IMR-90 (cell line): ENCODE results near the gene TSN. TPM values are rescaled to one million over a fixed set of nuclear protein-coding genes. Genes with fewer than 3 reads are reported as not detected.

Source experiments
- ATAC-seq: fragments of 200-7000 bp; cut with Tn5 transposase; 2 replicates; pipeline ENCODE4 v1.9.1; 2020; ENCODE audit warnings: low read depth, mild to moderate bottlenecking, moderate library complexity
- Bru-seq: library from RNA; stranded (reverse); fragments of 400-500 nt; gene quantifications from one replicate; lab custom pipeline; 2021; lab: Mats Ljungman, UMichigan
- BruChase-seq, 2 experiments: library from RNA; stranded (reverse); fragments of 400-500 nt; gene quantifications; one replicate each; lab custom pipeline; 2021; lab: Mats Ljungman, UMichigan
- BruUV-seq: library from RNA; stranded (reverse); fragments of 400-500 nt; replicated peaks from 2 replicates; lab custom pipeline; 2021; lab: Mats Ljungman, UMichigan
- CTCF ChIA-PET: fragments of 300-600 bp; formaldehyde crosslinking; extraction: SDS; loops from one replicate; lab custom pipeline; 2021; ENCODE audit warnings: antibody characterized with exemption; lab: Yijun Ruan, JAX
- POLR2A ChIA-PET: fragments of 300-600 bp; sonication (Branson Sonifier 250); formaldehyde crosslinking; loops from one replicate; lab custom pipeline; 2022; ENCODE audit warnings: antibody characterized with exemption; ENCODE audit not compliant: unreplicated experiment; lab: Charles Lee
- DNase-seq: peaks from one replicate; pipeline ENCODE4 v3.0.0; 2013
- H2AFZ ChIP-seq: replicated peaks from 2 replicates; pipeline ENCODE3; 2013; ENCODE audit warnings: low read length, mild to moderate bottlenecking; ENCODE audit not compliant: poor library complexity
- H2AK5ac ChIP-seq: 2 replicates; pipeline ENCODE4 v1.6.1; 2013; ENCODE audit warnings: low read depth, low read length, inconsistent platforms
- H2AK9ac ChIP-seq: replicated peaks from 2 replicates; pipeline ENCODE3; 2013; ENCODE audit warnings: mild to moderate bottlenecking, low read depth, low read length, moderate library complexity; ENCODE audit not compliant: poor library complexity
- H2BK120ac ChIP-seq: 2 replicates; pipeline ENCODE4 v1.6.1; 2013; ENCODE audit warnings: low read depth, low read length, inconsistent platforms
- H2BK15ac ChIP-seq: 3 replicates; pipeline ENCODE4 v1.6.1; 2013; ENCODE audit warnings: low read depth, low read length, inconsistent platforms
- H2BK20ac ChIP-seq: 2 replicates; pipeline ENCODE4 v1.6.1; 2013; ENCODE audit warnings: low read depth, mild to moderate bottlenecking, inconsistent platforms, low read length, moderate library complexity
- H2BK5ac ChIP-seq: 2 replicates; pipeline ENCODE4 v1.6.1; 2013; ENCODE audit warnings: mild to moderate bottlenecking, low read depth, low read length, inconsistent platforms; ENCODE audit not compliant: poor library complexity, severe bottlenecking
- H3K14ac ChIP-seq: replicated peaks from 2 replicates; pipeline ENCODE4 v1.6.1; 2013; ENCODE audit warnings: low read depth, low read length, inconsistent platforms
- H3K18ac ChIP-seq: 2 replicates; pipeline ENCODE4 v1.6.1; 2013; ENCODE audit warnings: low read depth, low read length, control low read depth
- H3K23ac ChIP-seq: 2 replicates; pipeline ENCODE4 v1.6.1; 2013; ENCODE audit warnings: low read depth, low read length, inconsistent platforms
- H3K27ac ChIP-seq: 2 replicates; pipeline ENCODE4 v1.5.1; 2013; ENCODE audit warnings: mild to moderate bottlenecking, control low read depth, low read length; ENCODE audit not compliant: insufficient read depth
- H3K27me3 ChIP-seq: 2 replicates; pipeline ENCODE4 v1.6.1; 2013; ENCODE audit warnings: low read length; ENCODE audit not compliant: control insufficient read depth, insufficient read depth
- H3K36me3 ChIP-seq: 2 replicates; pipeline ENCODE4 v1.6.1; 2013; ENCODE audit warnings: low read length, mixed read lengths; ENCODE audit not compliant: control insufficient read depth, insufficient read depth
- H3K4ac ChIP-seq: 2 replicates; pipeline ENCODE4 v1.6.1; 2013; ENCODE audit warnings: low read depth, low read length, inconsistent platforms
- H3K4me1 ChIP-seq: 2 replicates; pipeline ENCODE4 v1.6.1; 2013; ENCODE audit warnings: low read length, mixed read lengths; ENCODE audit not compliant: control insufficient read depth, insufficient read depth
- H3K4me2 ChIP-seq: 2 replicates; pipeline ENCODE4 v1.6.1; 2013; ENCODE audit warnings: low read depth, mild to moderate bottlenecking, control low read depth, low read length, moderate library complexity
- H3K4me3 ChIP-seq: 2 replicates; pipeline ENCODE4 v1.5.1; 2013; ENCODE audit warnings: low read depth, mild to moderate bottlenecking, control low read depth, low read length, moderate library complexity; ENCODE audit not compliant: insufficient read depth
- H3K56ac ChIP-seq: 2 replicates; pipeline ENCODE4 v1.6.1; 2013; ENCODE audit warnings: low read length, inconsistent platforms; ENCODE audit not compliant: insufficient read depth; ENCODE audit errors: extremely low read depth
- H3K79me1 ChIP-seq, 2 experiments: 2 replicates each; pipeline ENCODE4 v1.6.1; 2013; ENCODE audit warnings: low read length in 2 of 2, inconsistent platforms in 1 of 2, low read depth in 1 of 2
- H3K9ac ChIP-seq: 2 replicates; pipeline ENCODE4 v1.6.1; 2013; ENCODE audit warnings: low read depth, low read length, control low read depth
- H3K9me1 ChIP-seq: 2 replicates; pipeline ENCODE4 v1.6.1; 2013; ENCODE audit warnings: low read length, inconsistent platforms; ENCODE audit not compliant: insufficient read depth
- H3K9me3 ChIP-seq: 2 replicates; pipeline ENCODE4 v1.6.1; 2013; ENCODE audit warnings: low read length; ENCODE audit not compliant: control insufficient read depth, insufficient read depth
- H4K20me1 ChIP-seq: 2 replicates; pipeline ENCODE4 v1.6.1; 2013; ENCODE audit warnings: low read length, inconsistent platforms; ENCODE audit not compliant: insufficient read depth
- H4K5ac ChIP-seq: 2 replicates; pipeline ENCODE4 v1.6.1; 2013; ENCODE audit warnings: mild to moderate bottlenecking, low read depth, low read length, control low read depth
- H4K8ac ChIP-seq, 2 experiments: 2 replicates each; pipeline ENCODE4 v1.6.1; 2013; ENCODE audit warnings: low read depth in 2 of 2, low read length in 2 of 2, control low read depth in 1 of 2, inconsistent platforms in 1 of 2
- H4K91ac ChIP-seq: 2 replicates; pipeline ENCODE4 v1.6.1; 2013; ENCODE audit warnings: low read depth, low read length, inconsistent platforms; ENCODE audit not compliant: insufficient read depth
- BHLHE40 ChIP-seq: fragments of 150-350 bp; IDR thresholded peaks from 2 replicates; pipeline ENCODE4 v1.6.1; 2016; ENCODE audit warnings: mild to moderate bottlenecking, low read depth, low read length
- CEBPB ChIP-seq: IDR thresholded peaks from 2 replicates; pipeline ENCODE4 v1.6.1; 2012; ENCODE audit warnings: low read depth, low read length, improper control_type of control experiment
- FOS ChIP-seq: fragments of 150-350 bp; IDR thresholded peaks from 2 replicates; pipeline ENCODE4 v1.6.1; 2016; ENCODE audit warnings: low read depth, low read length
- MAZ ChIP-seq: IDR thresholded peaks from 2 replicates; pipeline ENCODE4 v1.6.1; 2012; ENCODE audit warnings: low read depth, mild to moderate bottlenecking, low read length, improper control_type of control experiment, moderate library complexity, borderline replicate concordance
- NFE2L2 ChIP-seq: fragments of 150-350 bp; IDR thresholded peaks from 2 replicates; pipeline ENCODE4 v1.6.1; 2016; ENCODE audit warnings: low read depth, mild to moderate bottlenecking, low read length
- POLR2A ChIP-seq: IDR thresholded peaks from 2 replicates; pipeline ENCODE4 v1.6.1; 2012; ENCODE audit warnings: mild to moderate bottlenecking, low read depth, low read length
- RAD21 ChIP-seq: IDR thresholded peaks from 2 replicates; pipeline ENCODE4 v1.6.1; 2012; ENCODE audit warnings: low read length, improper control_type of control experiment
- RCOR1 ChIP-seq: IDR thresholded peaks from 2 replicates; pipeline ENCODE4 v1.6.1; 2012; ENCODE audit warnings: mild to moderate bottlenecking, low read length, improper control_type of control experiment; ENCODE audit not compliant: insufficient replicate concordance
- RFX5 ChIP-seq: IDR thresholded peaks from 2 replicates; pipeline ENCODE4 v1.8.0; 2012; ENCODE audit warnings: low read depth, mild to moderate bottlenecking, low read length, moderate library complexity
- SMC3 ChIP-seq: fragments of 150-350 bp; IDR thresholded peaks from 2 replicates; pipeline ENCODE4 v1.6.1; 2016; ENCODE audit warnings: low read depth, mild to moderate bottlenecking, antibody characterized with exemption, low read length, moderate library complexity
- WGBS, 2 experiments: methylation state at CpG; one replicate each; pipeline versions ENCODE4 v1.1.5 to v1.1.7; 2013; ENCODE audit warnings: missing lambda C conversion rate in 2 of 2; ENCODE audit not compliant: insufficient read length in 1 of 2; ENCODE audit errors: extremely low coverage in 2 of 2; 5-methylcytosine and 5-hydroxymethylcytosine counted together
- dilution Hi-C: fragments of 300-500 bp; cut with HindIII; formaldehyde crosslinking; loops from one replicate; pipeline ENCODE4 v1.14.3; 2018; ENCODE audit warnings: low sequenced_read_pairs; ENCODE audit not compliant: unreplicated experiment
- in situ Hi-C: fragments of 300-500 bp; cut with MboI; formaldehyde crosslinking; loops from 3 replicates; pipeline ENCODE4 v1.14.3; 2019; ENCODE audit warnings: low sequenced_read_pairs, inconsistent platforms, mixed read lengths
- intact Hi-C: fragments of 100-400 bp; cut with micrococcal nuclease; formaldehyde crosslinking; loops from 2 replicates; pipeline ENCODE4 v1.10.0; 2022
- long read RNA-seq: library from polyadenylated mRNA; unstranded; transcript quantifications from one replicate; pipeline ENCODE4 v2.0.0, GENCODE V29; 2021; ENCODE audit not compliant: unreplicated experiment
- polyA plus RNA-seq, 3 experiments: library from polyadenylated mRNA; depleted of rRNA; stranded (reverse); fragments of >200 nt; gene quantifications; 2 replicates each; pipeline ENCODE4 v1.2.3, GENCODE V29; 2012; ENCODE audit warnings: low replicate concordance in 1 of 3
- total RNA-seq: library from RNA; depleted of rRNA; stranded (reverse); fragments of >200 nt; gene quantifications from 2 replicates; pipeline ENCODE4 v1.2.3, GENCODE V29; 2012; rRNA removed
- TF ChIP-seq, protein P1 (sequence below): fragments of 150-350 bp; IDR thresholded peaks from 2 replicates; pipeline ENCODE4 v1.6.1; 2017; ENCODE audit warnings: mild to moderate bottlenecking, antibody characterized with exemption, low read length, low read depth
- TF ChIP-seq, protein P2 (sequence below): conservative IDR thresholded peaks from 2 replicates; pipeline ENCODE4 v1.5.1; 2012; ENCODE audit warnings: mild to moderate bottlenecking, low read depth, low read length, improper control_type of control experiment

The TSN gene
- total RNA-seq (56.3 and 57.5 TPM in 2 replicates), polyA plus RNA-seq (2012; rRNA removed) (28.4 and 31.0 TPM in 2 replicates), Bru-seq, nascent RNA (percentile 81 among the genes with signal in this experiment), BruChase-seq, experiment 1, labeled RNA remaining after a 6-hour chase (percentile 93 among the genes with signal in this experiment), BruChase-seq, experiment 2, labeled RNA remaining after a 2-hour chase (percentile 90 among the genes with signal in this experiment)
- polyA plus RNA-seq (2012; cell fraction: cytosol; rRNA removed), result 6.5 and 20.6 TPM in 2 replicates
- 2.2 and 12.0 TPM in 2 replicates for polyA plus RNA-seq (2012; cell fraction: nucleus; rRNA removed; ENCODE audit: low replicate concordance)
- long read RNA-seq, transcript TSN-201 (6 exons, 3,420 nt), result major isoform, 173 of 196 reads
- long read RNA-seq, partial matches to known transcripts, result 5 of 196 reads
- long read RNA-seq, other reads (novel, unspliced or antisense), result 9 of 196 reads

DNA sequence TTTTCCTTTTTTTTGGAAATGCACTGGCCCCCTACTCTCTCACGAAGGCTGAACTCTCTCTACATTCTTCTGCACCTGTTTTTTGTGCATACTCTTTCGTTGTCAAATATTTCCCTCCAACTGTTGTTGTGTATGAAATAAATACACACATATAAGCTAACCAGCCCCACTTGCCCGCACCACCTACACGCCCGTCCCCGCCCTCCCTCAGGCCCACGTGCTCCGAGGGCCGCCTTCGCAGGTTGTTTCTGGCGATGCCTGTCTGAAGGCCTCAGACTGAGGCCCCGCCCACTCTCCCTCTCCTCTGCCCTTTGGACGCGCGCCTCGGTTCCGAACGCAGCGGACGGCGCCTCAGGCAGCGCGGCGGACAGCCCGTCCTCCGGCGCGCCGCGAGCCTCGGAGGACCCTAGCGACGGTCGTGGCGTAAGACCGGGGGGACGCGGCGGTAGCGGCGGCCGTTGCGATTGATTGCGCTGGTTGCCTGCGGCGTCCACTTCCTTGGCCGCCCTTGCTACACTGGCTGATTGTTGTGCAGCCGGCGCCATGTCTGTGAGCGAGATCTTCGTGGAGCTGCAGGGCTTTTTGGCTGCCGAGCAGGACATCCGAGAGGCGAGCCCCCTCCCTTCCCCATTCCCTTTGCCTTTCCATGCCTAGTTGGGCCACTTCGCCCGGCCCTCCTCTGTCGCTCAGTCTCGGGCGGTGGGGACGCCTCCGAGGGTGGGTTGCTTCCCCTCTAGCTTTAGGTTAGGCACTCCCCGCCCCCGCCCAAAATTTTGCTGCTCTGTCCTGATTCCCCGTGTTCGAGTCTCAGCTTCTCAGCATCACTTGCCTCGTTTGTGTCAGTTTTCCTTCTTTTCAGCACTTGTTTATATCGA, at the start of gene TSN:
Gene TSN, plus strand, starts transcription at position 415 of the 875 bp plus-strand sequence. Its CDS starts 129 bp downstream, at position 544.
- H2AFZ ChIP-seq, result peak within 1 kb of the TSS; percentile 98
- H2BK20ac ChIP-seq, result no peak within 1 kb of the TSS
- peak within 1 kb of the TSS; percentile 97 for H3K9ac ChIP-seq
- 1% methylated on average over 20 of the region's 67 CpGs; no CpG with 5 or more reads in 1 of the 2 experiments for WGBS, 2 experiments
- H4K91ac ChIP-seq, result peak within 1 kb of the TSS; percentile 84
- peak within 1 kb of the TSS; percentile 83 for H2AK9ac ChIP-seq
- no peaks in the 10 kb centered on the region for H3K4me1 ChIP-seq
- H4K5ac ChIP-seq, result peak within 1 kb of the TSS; percentile 94
- H4K20me1 ChIP-seq, result no peaks in the 10 kb centered on the region
- no peaks in the 10 kb centered on the region for H3K9me1 ChIP-seq
- H2BK15ac ChIP-seq, result no peak within 1 kb of the TSS; the same call in 2 of the 3 replicates
- ATAC-seq, result peak; percentile 99
- H2AK5ac ChIP-seq, result peak within 1 kb of the TSS; percentile 82
- intact Hi-C loops (no loop called here), in situ Hi-C loops (no loop called here), dilution Hi-C loops (no loop called here)
- peak within 1 kb of the TSS; percentile 60 for H3K23ac ChIP-seq
- peak within 1 kb of the TSS; percentile 73 for H3K4ac ChIP-seq
- ChIA-PET CTCF (no interaction called here), POLR2A (no interaction called here)
- peak within 1 kb of the TSS; percentile 95 to 97 for H4K8ac ChIP-seq
- H2BK5ac ChIP-seq, result peak within 1 kb of the TSS; percentile 69
- no peaks in the 10 kb centered on the region for H3K9me3 ChIP-seq
- H3K79me1 ChIP-seq, result peaks cover 13 to 17% of the 10 kb centered on the region in 2 experiments; a peak in 3 of 4 replicates
- DNase-seq, result peak; percentile 95
- peak within 1 kb of the TSS; percentile 81 for H3K14ac ChIP-seq
- peaks cover 9% of the 10 kb centered on the region for H3K36me3 ChIP-seq
- H3K56ac ChIP-seq, result peak within 1 kb of the TSS; percentile 78
- TSS peak; percentile 75 for BruUV-seq
- H3K27ac ChIP-seq, result peak within 1 kb of the TSS; percentile 94
- H3K18ac ChIP-seq, result no peak within 1 kb of the TSS
- no peaks in the 10 kb centered on the region for H3K27me3 ChIP-seq
- H3K4me3 ChIP-seq, result peak within 1 kb of the TSS; percentile 96
- H3K4me2 ChIP-seq, result peak within 1 kb of the TSS; percentile 89
- 0 out of 2 replicates have a peak within 1 kb of the TSS, but pooled peaks have one; percentile 18 for H2BK120ac ChIP-seq
- peak; percentile 47; the same call in 1 of the 2 replicates for TF ChIP-seq MAZ
- TF ChIP-seq CEBPB, result peak; percentile 84
- TF ChIP-seq SMC3, result 0 out of 2 replicates have a peak, but pooled peaks have one; percentile 3
- TF ChIP-seq POLR2A, result peak; percentile 60
- TF ChIP-seq RAD21, result no peak
- TF ChIP-seq RCOR1, result no peak
- no peak for TF ChIP-seq NFE2L2
- no peak for TF ChIP-seq BHLHE40
- TF ChIP-seq RFX5, result no peak
- TF ChIP-seq, protein P1, sequence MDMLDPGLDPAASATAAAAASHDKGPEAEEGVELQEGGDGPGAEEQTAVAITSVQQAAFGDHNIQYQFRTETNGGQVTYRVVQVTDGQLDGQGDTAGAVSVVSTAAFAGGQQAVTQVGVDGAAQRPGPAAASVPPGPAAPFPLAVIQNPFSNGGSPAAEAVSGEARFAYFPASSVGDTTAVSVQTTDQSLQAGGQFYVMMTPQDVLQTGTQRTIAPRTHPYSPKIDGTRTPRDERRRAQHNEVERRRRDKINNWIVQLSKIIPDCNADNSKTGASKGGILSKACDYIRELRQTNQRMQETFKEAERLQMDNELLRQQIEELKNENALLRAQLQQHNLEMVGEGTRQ, result peak; percentile 95
- TF ChIP-seq, protein P2, sequence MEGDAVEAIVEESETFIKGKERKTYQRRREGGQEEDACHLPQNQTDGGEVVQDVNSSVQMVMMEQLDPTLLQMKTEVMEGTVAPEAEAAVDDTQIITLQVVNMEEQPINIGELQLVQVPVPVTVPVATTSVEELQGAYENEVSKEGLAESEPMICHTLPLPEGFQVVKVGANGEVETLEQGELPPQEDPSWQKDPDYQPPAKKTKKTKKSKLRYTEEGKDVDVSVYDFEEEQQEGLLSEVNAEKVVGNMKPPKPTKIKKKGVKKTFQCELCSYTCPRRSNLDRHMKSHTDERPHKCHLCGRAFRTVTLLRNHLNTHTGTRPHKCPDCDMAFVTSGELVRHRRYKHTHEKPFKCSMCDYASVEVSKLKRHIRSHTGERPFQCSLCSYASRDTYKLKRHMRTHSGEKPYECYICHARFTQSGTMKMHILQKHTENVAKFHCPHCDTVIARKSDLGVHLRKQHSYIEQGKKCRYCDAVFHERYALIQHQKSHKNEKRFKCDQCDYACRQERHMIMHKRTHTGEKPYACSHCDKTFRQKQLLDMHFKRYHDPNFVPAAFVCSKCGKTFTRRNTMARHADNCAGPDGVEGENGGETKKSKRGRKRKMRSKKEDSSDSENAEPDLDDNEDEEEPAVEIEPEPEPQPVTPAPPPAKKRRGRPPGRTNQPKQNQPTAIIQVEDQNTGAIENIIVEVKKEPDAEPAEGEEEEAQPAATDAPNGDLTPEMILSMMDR, result no peak
- no peak for TF ChIP-seq FOS
